Measurements from ENCODE around the gene ABCA2. TPM values are rescaled to one million over a fixed set of nuclear protein-coding genes. Genes with fewer than 3 reads are reported as not detected.
A peak's percentile ranks its signal among the peaks of the same experiment; 100 is the strongest.

Gene ABCA2
- total RNA-seq, 6 experiments from 2014 or later, result 18.3 to 36.3 (median 23.6) TPM

DNA sequence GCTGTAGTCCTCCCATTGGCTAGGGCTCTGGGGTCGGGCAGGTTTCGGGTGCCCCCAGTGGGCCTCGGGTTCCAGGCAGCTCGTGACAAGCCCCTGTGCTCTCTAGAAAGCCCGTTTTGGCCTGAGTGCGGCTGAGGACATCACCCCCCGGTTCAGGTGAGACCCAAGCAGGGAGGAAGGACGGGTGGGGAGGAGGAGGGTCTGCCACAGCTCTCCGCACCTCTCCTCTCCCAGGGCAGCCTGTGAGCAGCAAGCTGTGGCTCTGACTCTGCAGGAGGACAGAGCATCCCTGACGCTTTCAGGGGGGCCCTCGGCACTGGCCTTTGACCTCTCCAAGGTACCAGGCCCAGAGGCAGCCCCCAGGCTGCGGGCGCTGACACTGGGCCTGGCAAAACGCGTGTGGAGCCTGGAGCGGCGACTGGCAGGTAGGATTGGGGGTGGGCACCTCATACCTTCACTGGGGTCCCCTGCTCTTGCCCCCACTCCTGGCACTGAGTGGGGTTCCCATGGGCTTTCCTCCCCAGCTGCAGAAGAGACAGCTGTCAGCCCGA, 35.1 kb downstream of the ABCA2 start:
- peaks cover 5% of the 10 kb centered on the region; the same call in 1 of the 2 replicates for H3K36me3 Mint-ChIP-seq (ENCODE audit: low read depth)
- peaks cover 18% of the 10 kb centered on the region for H3K27me3 Mint-ChIP-seq (ENCODE audit: insufficient read depth)
- no peak for DNase-seq
- peaks cover 4% of the 10 kb centered on the region; the same call in 1 of the 2 replicates for H3K9me3 Mint-ChIP-seq
- peaks cover 15% of the 10 kb centered on the region for H3K4me1 Mint-ChIP-seq (ENCODE audit: low read depth)
- H3K27ac Mint-ChIP-seq, result peak overlapping the region; percentile 57; the same call in 1 of the 2 replicates
- H3K4me3 Mint-ChIP-seq, result peak overlapping the region; percentile 85
- TF ChIP-seq, protein P1, sequence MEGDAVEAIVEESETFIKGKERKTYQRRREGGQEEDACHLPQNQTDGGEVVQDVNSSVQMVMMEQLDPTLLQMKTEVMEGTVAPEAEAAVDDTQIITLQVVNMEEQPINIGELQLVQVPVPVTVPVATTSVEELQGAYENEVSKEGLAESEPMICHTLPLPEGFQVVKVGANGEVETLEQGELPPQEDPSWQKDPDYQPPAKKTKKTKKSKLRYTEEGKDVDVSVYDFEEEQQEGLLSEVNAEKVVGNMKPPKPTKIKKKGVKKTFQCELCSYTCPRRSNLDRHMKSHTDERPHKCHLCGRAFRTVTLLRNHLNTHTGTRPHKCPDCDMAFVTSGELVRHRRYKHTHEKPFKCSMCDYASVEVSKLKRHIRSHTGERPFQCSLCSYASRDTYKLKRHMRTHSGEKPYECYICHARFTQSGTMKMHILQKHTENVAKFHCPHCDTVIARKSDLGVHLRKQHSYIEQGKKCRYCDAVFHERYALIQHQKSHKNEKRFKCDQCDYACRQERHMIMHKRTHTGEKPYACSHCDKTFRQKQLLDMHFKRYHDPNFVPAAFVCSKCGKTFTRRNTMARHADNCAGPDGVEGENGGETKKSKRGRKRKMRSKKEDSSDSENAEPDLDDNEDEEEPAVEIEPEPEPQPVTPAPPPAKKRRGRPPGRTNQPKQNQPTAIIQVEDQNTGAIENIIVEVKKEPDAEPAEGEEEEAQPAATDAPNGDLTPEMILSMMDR (IDR thresholded peaks at IDR 0.05), result no peak

DNA sequence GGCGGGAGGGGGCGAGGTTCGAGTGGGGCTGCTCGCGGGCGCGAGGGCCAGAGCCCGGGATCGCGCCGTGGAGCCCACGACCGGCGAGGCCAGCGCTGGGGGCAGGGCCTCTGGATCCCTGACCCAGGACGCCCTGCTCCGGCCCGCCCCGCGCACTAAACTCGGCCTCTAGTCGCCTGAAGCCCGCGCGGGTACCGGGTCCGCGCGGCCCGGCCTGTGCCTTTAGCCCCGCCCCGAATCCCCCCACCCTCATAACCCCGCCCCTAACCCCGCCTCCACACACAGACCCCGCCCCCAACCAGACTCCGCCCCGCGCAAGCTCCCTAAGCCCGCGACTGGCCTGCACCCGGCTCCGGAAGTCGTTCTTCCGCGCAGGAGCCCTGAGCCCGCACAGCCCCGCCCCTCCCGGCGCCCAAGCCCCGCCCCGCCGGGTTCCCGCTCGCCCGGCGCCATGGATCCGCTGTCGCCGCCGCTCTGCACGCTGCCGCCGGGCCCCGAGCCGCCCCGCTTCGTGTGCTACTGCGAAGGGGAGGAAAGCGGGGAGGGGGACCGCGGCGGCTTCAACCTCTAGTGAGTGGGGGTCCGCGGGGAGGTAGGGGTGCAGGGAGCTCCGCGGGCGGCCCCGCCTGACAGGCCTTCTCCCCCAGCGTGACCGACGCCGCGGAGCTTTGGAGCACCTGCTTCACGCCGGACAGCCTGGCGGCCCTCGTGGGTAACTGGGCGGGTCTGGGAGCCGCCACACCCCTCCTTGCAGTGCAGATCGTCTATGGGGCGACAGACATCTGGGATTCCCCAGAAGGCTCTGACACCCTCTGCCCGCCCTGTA, 35.8 kb downstream of the ABCA2 start, which contains the start of gene PAXX:
Gene PAXX (plus strand): TSS at position 430 of the 826 bp plus-strand sequence. CDS start 22 bp downstream, at position 452.
- Mint-ChIP-seq H3K4me3 (peak within 1 kb of the TSS; percentile 85), H3K4me1 (ENCODE audit: low read depth) (peaks cover 9% of the 10 kb centered on the region), H3K27ac (peak within 1 kb of the TSS; percentile 57), H3K36me3 (ENCODE audit: low read depth) (peaks cover 5% of the 10 kb centered on the region; the same call in 1 of the 2 replicates), H3K9me3 (peaks cover 4% of the 10 kb centered on the region; the same call in 1 of the 2 replicates), H3K27me3 (ENCODE audit: insufficient read depth) (peaks cover 21% of the 10 kb centered on the region)
- TF ChIP-seq, protein P1 (IDR thresholded peaks at IDR 0.05), result no peak
- peak; percentile 79 for DNase-seq

DNA sequence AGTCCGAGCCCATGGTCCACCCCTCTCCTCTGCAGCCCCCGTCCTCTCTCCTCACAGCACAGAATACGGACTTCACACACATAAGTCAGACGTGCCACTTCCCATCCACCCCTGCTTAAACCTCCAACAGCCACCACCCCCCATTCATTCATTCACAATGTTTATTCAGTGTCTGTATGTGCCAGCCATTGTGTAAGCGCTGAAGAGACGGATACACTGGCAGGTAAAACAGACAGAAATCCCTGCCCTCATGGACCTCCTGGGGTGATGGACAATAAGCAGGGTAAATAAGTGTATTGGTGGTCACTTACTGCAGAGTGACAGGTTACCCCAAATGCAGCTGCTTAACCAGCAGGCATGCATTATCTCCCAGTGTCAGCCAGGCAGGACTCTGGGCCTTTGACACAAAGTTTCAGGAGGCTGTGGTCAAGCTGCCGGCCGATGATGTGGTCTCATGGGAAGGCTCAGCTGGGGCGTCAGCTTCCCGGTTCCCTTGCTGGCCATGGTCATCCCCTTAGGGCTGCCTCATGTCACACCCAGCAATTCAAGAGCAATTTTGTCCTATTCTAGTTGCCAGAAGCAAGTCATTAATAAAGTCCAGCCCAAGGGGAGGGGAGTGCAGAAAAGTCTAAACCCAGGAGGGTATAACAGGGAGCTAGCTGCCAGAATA, 37.7 kb downstream of the ABCA2 start:
- Mint-ChIP-seq H3K27ac (no peak overlapping the region), H3K4me3 (no peak overlapping the region), H3K4me1 (ENCODE audit: low read depth) (no peaks in the 10 kb centered on the region; the same call in 1 of the 2 replicates), H3K36me3 (ENCODE audit: low read depth) (peaks cover 5% of the 10 kb centered on the region; the same call in 1 of the 2 replicates), H3K9me3 (peaks cover 4% of the 10 kb centered on the region; the same call in 1 of the 2 replicates), H3K27me3 (ENCODE audit: insufficient read depth) (peaks cover 21% of the 10 kb centered on the region)
- TF ChIP-seq, protein P1 (IDR thresholded peaks at IDR 0.05), result no peak
- no peak for DNase-seq

GRCh38 chr9:136988872-136989271, 39.2 kb downstream of the ABCA2 start:
- no peak overlapping the region for H3K27ac Mint-ChIP-seq
- H3K27me3 Mint-ChIP-seq (ENCODE audit: insufficient read depth), result peaks cover 22% of the 10 kb centered on the region
- H3K36me3 Mint-ChIP-seq (ENCODE audit: low read depth), result peaks cover 5% of the 10 kb centered on the region; the same call in 1 of the 2 replicates
- H3K4me3 Mint-ChIP-seq, result no peak overlapping the region
- TF ChIP-seq, protein P1 (IDR thresholded peaks at IDR 0.05), result no peak
- DNase-seq, result no peak
- peaks cover 4% of the 10 kb centered on the region; the same call in 1 of the 2 replicates for H3K9me3 Mint-ChIP-seq
- no peaks in the 10 kb centered on the region; the same call in 1 of the 2 replicates for H3K4me1 Mint-ChIP-seq (ENCODE audit: low read depth)

DNA sequence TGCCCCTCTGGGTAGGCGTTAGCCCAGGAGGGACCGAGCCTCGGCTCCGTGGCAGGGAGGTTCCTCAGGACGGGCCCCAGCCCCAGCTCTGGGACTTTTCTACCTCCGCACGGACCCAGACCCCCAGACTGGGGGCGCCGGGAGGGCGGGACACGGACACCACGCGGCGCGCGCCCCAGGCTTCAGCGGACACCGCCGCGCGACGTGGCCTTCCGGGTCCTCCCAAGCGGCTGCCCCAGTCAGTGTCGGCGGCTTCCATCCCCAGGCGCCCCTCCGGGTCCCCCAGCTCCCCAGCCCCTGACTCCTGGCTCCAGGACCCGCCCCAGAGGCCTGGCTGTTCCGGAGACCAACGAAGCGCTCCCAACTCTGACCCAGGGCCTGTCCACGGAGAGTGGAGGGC, 42.2 kb downstream of the ABCA2 start:
- H3K9me3 Mint-ChIP-seq, result peaks cover 4% of the 10 kb centered on the region; the same call in 1 of the 2 replicates
- no peak overlapping the region for H3K27ac Mint-ChIP-seq
- no peak overlapping the region for H3K4me3 Mint-ChIP-seq
- TF ChIP-seq, protein P1 (IDR thresholded peaks at IDR 0.05), result no peak
- peaks cover 4% of the 10 kb centered on the region; the same call in 1 of the 2 replicates for H3K36me3 Mint-ChIP-seq (ENCODE audit: low read depth)
- H3K27me3 Mint-ChIP-seq (ENCODE audit: insufficient read depth), result peaks cover 23% of the 10 kb centered on the region
- peaks cover 5% of the 10 kb centered on the region; the same call in 1 of the 2 replicates for H3K4me1 Mint-ChIP-seq (ENCODE audit: low read depth)
- no peak for DNase-seq
